ENCODE measurements around the gene ING3. TPM values are rescaled to one million over a fixed set of nuclear protein-coding genes. Genes with fewer than 3 reads are reported as not detected.
A peak's percentile ranks its signal among the peaks of the same experiment; 100 is the strongest.

ING3 gene
- total and polyA plus RNA-seq, 9 of the 15 experiments (the other 6 are each of a cell fraction or from before 2014, with no cell fraction given), result 22.8 to 233 (median 50.4) TPM

- TF ChIP-seq, protein P1, sequence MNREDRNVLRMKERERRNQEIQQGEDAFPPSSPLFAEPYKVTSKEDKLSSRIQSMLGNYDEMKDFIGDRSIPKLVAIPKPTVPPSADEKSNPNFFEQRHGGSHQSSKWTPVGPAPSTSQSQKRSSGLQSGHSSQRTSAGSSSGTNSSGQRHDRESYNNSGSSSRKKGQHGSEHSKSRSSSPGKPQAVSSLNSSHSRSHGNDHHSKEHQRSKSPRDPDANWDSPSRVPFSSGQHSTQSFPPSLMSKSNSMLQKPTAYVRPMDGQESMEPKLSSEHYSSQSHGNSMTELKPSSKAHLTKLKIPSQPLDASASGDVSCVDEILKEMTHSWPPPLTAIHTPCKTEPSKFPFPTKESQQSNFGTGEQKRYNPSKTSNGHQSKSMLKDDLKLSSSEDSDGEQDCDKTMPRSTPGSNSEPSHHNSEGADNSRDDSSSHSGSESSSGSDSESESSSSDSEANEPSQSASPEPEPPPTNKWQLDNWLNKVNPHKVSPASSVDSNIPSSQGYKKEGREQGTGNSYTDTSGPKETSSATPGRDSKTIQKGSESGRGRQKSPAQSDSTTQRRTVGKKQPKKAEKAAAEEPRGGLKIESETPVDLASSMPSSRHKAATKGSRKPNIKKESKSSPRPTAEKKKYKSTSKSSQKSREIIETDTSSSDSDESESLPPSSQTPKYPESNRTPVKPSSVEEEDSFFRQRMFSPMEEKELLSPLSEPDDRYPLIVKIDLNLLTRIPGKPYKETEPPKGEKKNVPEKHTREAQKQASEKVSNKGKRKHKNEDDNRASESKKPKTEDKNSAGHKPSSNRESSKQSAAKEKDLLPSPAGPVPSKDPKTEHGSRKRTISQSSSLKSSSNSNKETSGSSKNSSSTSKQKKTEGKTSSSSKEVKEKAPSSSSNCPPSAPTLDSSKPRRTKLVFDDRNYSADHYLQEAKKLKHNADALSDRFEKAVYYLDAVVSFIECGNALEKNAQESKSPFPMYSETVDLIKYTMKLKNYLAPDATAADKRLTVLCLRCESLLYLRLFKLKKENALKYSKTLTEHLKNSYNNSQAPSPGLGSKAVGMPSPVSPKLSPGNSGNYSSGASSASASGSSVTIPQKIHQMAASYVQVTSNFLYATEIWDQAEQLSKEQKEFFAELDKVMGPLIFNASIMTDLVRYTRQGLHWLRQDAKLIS (CRISPR knock-in tag; IDR thresholded peaks at IDR 0.05), result no peak
- TF ChIP-seq ZNF143 (CRISPR knock-in tag; IDR thresholded peaks at IDR 0.05) (no peak), ZNF707 (CRISPR knock-in tag; conservative IDR thresholded peaks at IDR 0.05) (no peak), XRCC5 (IDR thresholded peaks at IDR 0.05; ENCODE audit: low read depth, low read length) (no peak), HIVEP1 (CRISPR knock-in tag; IDR thresholded peaks at IDR 0.05) (no peak), SMAD4 (CRISPR knock-in tag; conservative IDR thresholded peaks at IDR 0.05) (peak; percentile 83), POLR2AphosphoS5 (IDR thresholded peaks at IDR 0.05; ENCODE audit: control insufficient read depth, insufficient read depth, low read depth, low read length) (peak; percentile 31; the same call in 1 of the 2 replicates), TRIM24 (IDR thresholded peaks at IDR 0.05) (peak; percentile 58 to 73), TSC22D4 (tag; IDR thresholded peaks at IDR 0.05) (no peak), THRA (IDR thresholded peaks at IDR 0.05) (no peak), ZNF586 (CRISPR knock-in tag; conservative IDR thresholded peaks at IDR 0.05) (no peak), PPARD (CRISPR knock-in tag; IDR thresholded peaks at IDR 0.05) (no peak), TCF7 (IDR thresholded peaks at IDR 0.05; ENCODE audit: borderline replicate concordance) (no peak), JUN (IDR thresholded peaks at IDR 0.05; ENCODE audit: borderline replicate concordance, low read depth, low read length) (no peak), JUN (CRISPR knock-in tag; IDR thresholded peaks at IDR 0.05; ENCODE audit: borderline replicate concordance) (no peak), ZFX (CRISPR knock-in tag; IDR thresholded peaks at IDR 0.05) (no peak)
- TF ChIP-seq, protein P2, sequence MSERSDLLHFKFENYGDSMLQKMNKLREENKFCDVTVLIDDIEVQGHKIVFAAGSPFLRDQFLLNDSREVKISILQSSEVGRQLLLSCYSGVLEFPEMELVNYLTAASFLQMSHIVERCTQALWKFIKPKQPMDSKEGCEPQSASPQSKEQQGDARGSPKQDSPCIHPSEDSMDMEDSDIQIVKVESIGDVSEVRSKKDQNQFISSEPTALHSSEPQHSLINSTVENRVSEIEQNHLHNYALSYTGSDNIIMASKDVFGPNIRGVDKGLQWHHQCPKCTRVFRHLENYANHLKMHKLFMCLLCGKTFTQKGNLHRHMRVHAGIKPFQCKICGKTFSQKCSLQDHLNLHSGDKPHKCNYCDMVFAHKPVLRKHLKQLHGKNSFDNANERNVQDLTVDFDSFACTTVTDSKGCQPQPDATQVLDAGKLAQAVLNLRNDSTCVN (CRISPR knock-in tag; IDR thresholded peaks at IDR 0.05), result no peak
- TF ChIP-seq, protein P3, sequence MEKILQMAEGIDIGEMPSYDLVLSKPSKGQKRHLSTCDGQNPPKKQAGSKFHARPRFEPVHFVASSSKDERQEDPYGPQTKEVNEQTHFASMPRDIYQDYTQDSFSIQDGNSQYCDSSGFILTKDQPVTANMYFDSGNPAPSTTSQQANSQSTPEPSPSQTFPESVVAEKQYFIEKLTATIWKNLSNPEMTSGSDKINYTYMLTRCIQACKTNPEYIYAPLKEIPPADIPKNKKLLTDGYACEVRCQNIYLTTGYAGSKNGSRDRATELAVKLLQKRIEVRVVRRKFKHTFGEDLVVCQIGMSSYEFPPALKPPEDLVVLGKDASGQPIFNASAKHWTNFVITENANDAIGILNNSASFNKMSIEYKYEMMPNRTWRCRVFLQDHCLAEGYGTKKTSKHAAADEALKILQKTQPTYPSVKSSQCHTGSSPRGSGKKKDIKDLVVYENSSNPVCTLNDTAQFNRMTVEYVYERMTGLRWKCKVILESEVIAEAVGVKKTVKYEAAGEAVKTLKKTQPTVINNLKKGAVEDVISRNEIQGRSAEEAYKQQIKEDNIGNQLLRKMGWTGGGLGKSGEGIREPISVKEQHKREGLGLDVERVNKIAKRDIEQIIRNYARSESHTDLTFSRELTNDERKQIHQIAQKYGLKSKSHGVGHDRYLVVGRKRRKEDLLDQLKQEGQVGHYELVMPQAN (IDR thresholded peaks at IDR 0.05; ENCODE audit: borderline replicate concordance), result peak; percentile 67
- TF ChIP-seq, protein P4, sequence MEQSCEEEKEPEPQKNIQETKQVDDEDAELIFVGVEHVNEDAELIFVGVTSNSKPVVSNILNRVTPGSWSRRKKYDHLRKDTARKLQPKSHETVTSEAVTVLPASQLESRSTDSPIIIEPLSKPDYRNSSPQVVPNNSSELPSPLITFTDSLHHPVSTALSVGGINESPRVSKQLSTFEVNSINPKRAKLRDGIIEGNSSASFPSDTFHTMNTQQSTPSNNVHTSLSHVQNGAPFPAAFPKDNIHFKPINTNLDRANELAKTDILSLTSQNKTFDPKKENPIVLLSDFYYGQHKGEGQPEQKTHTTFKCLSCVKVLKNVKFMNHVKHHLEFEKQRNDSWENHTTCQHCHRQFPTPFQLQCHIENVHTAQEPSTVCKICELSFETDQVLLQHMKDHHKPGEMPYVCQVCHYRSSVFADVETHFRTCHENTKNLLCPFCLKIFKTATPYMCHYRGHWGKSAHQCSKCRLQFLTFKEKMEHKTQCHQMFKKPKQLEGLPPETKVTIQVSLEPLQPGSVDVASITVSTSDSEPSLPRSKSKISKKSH (CRISPR knock-in tag; IDR thresholded peaks at IDR 0.05), result no peak
Observed at GRCh38 chr7:121006711-121007315, 56.2 kb downstream of the ING3 start (continued).
